Panc1 (cell line): ENCODE results near the gene CYFIP2.

Experiments
- CTCF ChIP-seq: fragments of 450-650 bp; IDR thresholded peaks from 2 replicates; pipeline ENCODE4 v1.5.1; 2017; ENCODE audit warnings: mild to moderate bottlenecking
- POLR2AphosphoS5 ChIP-seq: IDR thresholded peaks from 2 replicates; pipeline ENCODE4 v1.6.1; 2012; ENCODE audit warnings: mild to moderate bottlenecking, low read depth, low read length, moderate library complexity

- TF ChIP-seq CTCF (no peak), POLR2AphosphoS5 (no peak)
These were observed 103.6 kb downstream of the CYFIP2 start for GRCh38 chr5:157369507-157369906.
